GM12892 (cell line): ENCODE results near the gene AVL9.

Source experiments
- POLR2A ChIP-seq: IDR thresholded peaks from 2 replicates; pipeline ENCODE4 v1.6.1; 2011; ENCODE audit warnings: low read depth, low read length, control low read depth
- POLR2AphosphoS5 ChIP-seq: IDR thresholded peaks from 2 replicates; pipeline ENCODE4 v1.6.1; 2011; ENCODE audit warnings: low read depth, low read length, control low read depth
- TAF1 ChIP-seq: IDR thresholded peaks from 2 replicates; pipeline ENCODE4 v1.6.1; 2011; ENCODE audit warnings: low read depth, mild to moderate bottlenecking, control low read depth, low read length, borderline replicate concordance

DNA sequence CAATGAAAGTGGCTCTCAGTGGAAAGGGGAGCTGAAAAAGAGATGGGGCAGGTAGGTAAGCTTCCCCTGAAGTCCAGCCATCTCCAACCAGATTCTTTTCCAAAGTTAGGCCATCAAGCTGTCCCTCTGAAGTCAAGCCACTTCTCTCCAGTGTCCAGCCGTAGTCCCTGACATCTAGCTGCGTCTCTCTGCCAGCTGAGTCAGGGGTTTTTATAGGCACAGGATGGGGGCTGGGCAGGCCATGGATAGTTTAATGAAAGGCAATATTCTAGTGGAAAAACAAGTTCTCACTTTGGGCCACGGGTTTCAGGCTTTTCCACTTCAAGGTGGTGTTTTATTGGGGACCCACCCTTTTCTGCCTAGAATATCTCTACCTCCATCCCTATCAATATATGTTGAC, 36.8 kb downstream of the AVL9 start:
- TF ChIP-seq POLR2A (no peak), POLR2AphosphoS5 (no peak), TAF1 (no peak)
